Stimulated activated CD4-positive, alpha-beta T cell treated with anti-CD3 and anti-CD28 coated beads, Interleukin-1b, Interleukin-23, amount 100 ng/mL, for 1 hour (primary cell): ENCODE data around the gene VTCN1.
"Not testable (repeated sequence)": the region's sequence is repeated elsewhere in the genome, so short reads cannot be mapped to it uniquely, and the experiment has no call there.

Experiments
- DNase-seq, 2 donors: peaks; one replicate each; pipeline ENCODE4 v3.0.0-alpha.2; 2020; ENCODE audit warnings: low read depth in 2 of 2

VTCN1 gene

GRCh38 chr1:117166076-117166475 is 44.7 kb downstream of the VTCN1 start:
- DNase-seq = no peak

GRCh38 chr1:117164209-117164608 is 46.5 kb downstream of the VTCN1 start:
- DNase-seq = no peak

GRCh38 chr1:117162816-117163215 is 47.9 kb downstream of the VTCN1 start:
- DNase-seq = no peak

GRCh38 chr1:117161887-117162286 is 48.8 kb downstream of the VTCN1 start:
- DNase-seq = no peak

GRCh38 chr1:117151305-117151704 is 59.4 kb downstream of the VTCN1 start:
- DNase-seq = not testable (repeated sequence)

GRCh38 chr1:117150316-117150715 is 60.4 kb downstream of the VTCN1 start:
- no peak for DNase-seq

GRCh38 chr1:117147856-117148588 is 62.7 kb downstream of the VTCN1 start:
- no peak for DNase-seq

GRCh38 chr1:117147341-117147831 is 63.3 kb downstream of the VTCN1 start:
- no peak for DNase-seq

GRCh38 chr1:117146575-117147340 is 64.0 kb downstream of the VTCN1 start:
- DNase-seq = no peak

GRCh38 chr1:117146072-117146471 is 64.7 kb downstream of the VTCN1 start:
- DNase-seq = no peak

- no peak for DNase-seq
Observed at GRCh38 chr1:117143871-117144270, 66.9 kb downstream of the VTCN1 start.

- DNase-seq = no peak
Observed at GRCh38 chr1:117143172-117143571, 67.6 kb downstream of the VTCN1 start.

GRCh38 chr1:117142200-117142599 is 68.5 kb downstream of the VTCN1 start:
- no peak for DNase-seq

GRCh38 chr1:117138561-117138960 is 72.2 kb downstream of the VTCN1 start:
- no peak for DNase-seq

- DNase-seq = no peak
Observed at GRCh38 chr1:117138106-117138505, 72.6 kb downstream of the VTCN1 start.

GRCh38 chr1:117137281-117137855 is 73.4 kb downstream of the VTCN1 start:
- DNase-seq = no peak

GRCh38 chr1:117136749-117137148 is 74.0 kb downstream of the VTCN1 start:
- no peak for DNase-seq

GRCh38 chr1:117135329-117135728 is 75.4 kb downstream of the VTCN1 start:
- no peak for DNase-seq

GRCh38 chr1:117130526-117130925 is 80.2 kb downstream of the VTCN1 start:
- no peak for DNase-seq

- DNase-seq = no peak
Observed at GRCh38 chr1:117128323-117129079, 82.2 kb downstream of the VTCN1 start.

- DNase-seq = no peak
Observed at GRCh38 chr1:117127795-117128194, 82.9 kb downstream of the VTCN1 start.

- DNase-seq = no peak
Observed at GRCh38 chr1:117124661-117125060, 86.1 kb downstream of the VTCN1 start.
